Astrocyte (in vitro differentiated cells and primary cell): ENCODE data around the gene RTEL1.

Experiments
- CTCF ChIP-seq: IDR thresholded peaks from 2 replicates; pipeline ENCODE4 v1.5.1; 2011; ENCODE audit warnings: low read depth, mild to moderate bottlenecking, inconsistent platforms, low read length, moderate library complexity; ENCODE audit not compliant: insufficient read depth
- EZH2 ChIP-seq: IDR thresholded peaks from 2 replicates; pipeline ENCODE4 v1.6.1; 2012; ENCODE audit warnings: mild to moderate bottlenecking, low read length, inconsistent platforms; ENCODE audit not compliant: insufficient read depth

GRCh38 chr20:63660622-63661021 lies 2.5 kb downstream of the RTEL1 start:
- TF ChIP-seq CTCF, result no peak
- TF ChIP-seq EZH2, result no peak
